Measurements from ENCODE around the gene ADARB2. TPM values are rescaled to one million over a fixed set of nuclear protein-coding genes. Genes with fewer than 3 reads are reported as not detected.

The ADARB2 gene
- total and polyA plus RNA-seq, 7 donors: 0.05 to 0.39 (median 0.15) TPM; not detected in 2

DNA sequence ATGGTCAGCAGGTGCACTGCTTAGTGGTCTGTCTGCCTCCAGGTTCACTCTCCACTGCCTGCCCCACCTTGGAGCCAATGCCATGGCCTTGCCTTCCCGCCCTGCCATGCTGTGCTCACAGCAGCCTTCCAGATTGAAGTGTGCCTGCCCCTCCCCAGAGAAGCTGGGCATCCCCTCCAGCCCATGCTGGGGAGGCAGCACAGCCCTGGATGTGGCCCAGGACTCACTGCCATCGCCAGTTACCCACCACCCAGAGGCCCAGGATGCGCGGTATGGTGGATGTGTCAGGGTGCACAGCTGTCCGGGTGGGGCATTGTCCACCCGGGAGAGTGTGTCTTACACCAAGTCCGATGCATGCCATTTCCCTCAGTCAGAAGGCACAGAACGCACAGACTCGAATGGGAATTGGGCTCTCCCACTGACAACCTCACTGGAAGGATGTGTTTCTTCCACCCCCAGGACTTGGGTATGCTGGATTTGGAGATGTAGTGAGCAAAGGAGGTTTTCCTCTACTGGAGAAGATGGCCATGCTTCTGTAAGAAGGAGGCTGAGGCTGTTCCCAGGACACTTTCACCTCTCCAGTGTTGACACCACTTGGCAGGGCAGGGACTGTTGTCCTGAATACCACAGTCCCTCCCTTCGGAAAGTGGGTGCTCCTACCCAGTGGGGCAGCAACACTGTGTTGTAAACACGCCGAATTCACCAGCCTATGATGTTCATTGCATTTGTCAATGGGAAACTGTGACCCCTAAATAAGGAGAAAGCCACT is 122.0 kb downstream of the ADARB2 start:
- 76 to 84% (median 80%) methylated on average over 12 of the region's 12 CpGs for WGBS, 3 donors
- no peak overlapping the region for H3K4me3 ChIP-seq
- peaks cover 0 to 21% (median 0%) of the 10 kb centered on the region in 3 donors for H3K27me3 ChIP-seq (ENCODE audit: insufficient read depth in 3 of 3, low read length in 2 of 3)
- TF ChIP-seq, protein P1, sequence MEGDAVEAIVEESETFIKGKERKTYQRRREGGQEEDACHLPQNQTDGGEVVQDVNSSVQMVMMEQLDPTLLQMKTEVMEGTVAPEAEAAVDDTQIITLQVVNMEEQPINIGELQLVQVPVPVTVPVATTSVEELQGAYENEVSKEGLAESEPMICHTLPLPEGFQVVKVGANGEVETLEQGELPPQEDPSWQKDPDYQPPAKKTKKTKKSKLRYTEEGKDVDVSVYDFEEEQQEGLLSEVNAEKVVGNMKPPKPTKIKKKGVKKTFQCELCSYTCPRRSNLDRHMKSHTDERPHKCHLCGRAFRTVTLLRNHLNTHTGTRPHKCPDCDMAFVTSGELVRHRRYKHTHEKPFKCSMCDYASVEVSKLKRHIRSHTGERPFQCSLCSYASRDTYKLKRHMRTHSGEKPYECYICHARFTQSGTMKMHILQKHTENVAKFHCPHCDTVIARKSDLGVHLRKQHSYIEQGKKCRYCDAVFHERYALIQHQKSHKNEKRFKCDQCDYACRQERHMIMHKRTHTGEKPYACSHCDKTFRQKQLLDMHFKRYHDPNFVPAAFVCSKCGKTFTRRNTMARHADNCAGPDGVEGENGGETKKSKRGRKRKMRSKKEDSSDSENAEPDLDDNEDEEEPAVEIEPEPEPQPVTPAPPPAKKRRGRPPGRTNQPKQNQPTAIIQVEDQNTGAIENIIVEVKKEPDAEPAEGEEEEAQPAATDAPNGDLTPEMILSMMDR (IDR thresholded peaks at IDR 0.05): no peak
- DNase-seq (no peak), ATAC-seq (no peak)
- intact Hi-C loops (cut with DNase I): no loop called here
- H3K27ac ChIP-seq: no peak overlapping the region
- no peaks in the 10 kb centered on the region for H3K4me1 ChIP-seq
- H3K36me3 ChIP-seq (ENCODE audit: insufficient read depth in 1 of 2, low read depth in 1 of 2): no peaks in the 10 kb centered on the region
- peaks cover 8% of the 10 kb centered on the region for H3K9me3 ChIP-seq

DNA sequence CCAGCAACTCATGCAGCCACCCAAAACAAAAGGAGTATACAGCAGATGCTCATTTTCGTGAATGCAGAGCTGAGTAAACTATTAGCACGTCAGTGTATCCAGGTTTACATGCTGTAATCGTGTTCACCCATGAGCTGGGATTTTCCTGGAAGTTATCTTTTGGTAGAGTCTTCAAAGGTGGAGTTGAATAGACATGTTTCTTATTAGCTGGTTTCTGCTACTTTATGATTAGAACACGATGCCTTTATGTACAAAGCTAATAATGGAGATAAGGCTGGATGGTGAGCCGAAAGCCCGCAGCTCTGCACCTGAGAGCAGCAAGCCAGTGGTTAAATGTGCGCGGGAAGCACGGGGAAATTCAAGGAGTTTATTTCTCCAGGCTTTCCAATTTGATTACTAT is 123.8 kb downstream of the ADARB2 start:
- intact Hi-C loops (cut with DNase I): no loop called here
- H3K27me3 ChIP-seq (ENCODE audit: insufficient read depth in 3 of 3, low read length in 2 of 3): peaks cover 0 to 37% (median 2%) of the 10 kb centered on the region in 3 donors

DNA sequence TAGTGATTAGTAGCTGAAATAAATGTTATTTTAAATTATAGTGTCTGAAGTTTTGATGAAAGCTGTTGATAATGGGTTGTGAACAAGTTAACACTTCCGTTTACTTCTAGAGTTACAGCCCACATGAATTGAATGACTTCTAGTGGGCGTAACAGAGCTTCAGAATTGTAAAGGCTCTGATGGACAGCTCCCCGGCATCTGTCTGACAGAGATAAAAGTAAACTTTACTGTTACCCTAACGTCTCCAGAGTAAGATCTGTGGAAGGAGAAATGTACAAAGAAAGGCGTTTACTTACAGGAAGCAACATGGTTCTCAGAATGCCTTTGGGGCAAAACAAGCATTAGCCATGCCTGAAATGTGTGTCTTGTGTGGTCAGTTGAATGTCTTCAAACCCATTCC is 124.4 kb downstream of the ADARB2 start:
- Histone ChIP-seq H3K4me3 (no peak overlapping the region), H3K27me3 (ENCODE audit: insufficient read depth in 3 of 3, low read length in 2 of 3) (peaks cover 0 to 43% (median 3%) of the 10 kb centered on the region in 3 donors), H3K27ac (no peak overlapping the region), H3K4me1 (no peaks in the 10 kb centered on the region), H3K9me3 (no peaks in the 10 kb centered on the region), H3K36me3 (ENCODE audit: insufficient read depth in 1 of 2, low read depth in 1 of 2) (no peaks in the 10 kb centered on the region)
- TF ChIP-seq, protein P1 (IDR thresholded peaks at IDR 0.05): no peak
- WGBS, 3 donors: 29 to 32% (median 30%) methylated on average over 5 of the region's 5 CpGs
- no peak for DNase-seq
- ATAC-seq: no peak
- intact Hi-C loops (cut with DNase I): no loop called here

More for the DNA sequence above, 123.8 kb downstream of the ADARB2 start:
- ATAC-seq (no peak), DNase-seq (no peak)
- WGBS, 3 donors: 76 to 81% (median 77%) methylated on average over 9 of the region's 9 CpGs
- no peak overlapping the region for H3K27ac ChIP-seq
- no peaks in the 10 kb centered on the region for H3K4me1 ChIP-seq
- no peak overlapping the region for H3K4me3 ChIP-seq
- no peaks in the 10 kb centered on the region for H3K36me3 ChIP-seq (ENCODE audit: insufficient read depth in 1 of 2, low read depth in 1 of 2)
- H3K9me3 ChIP-seq: no peaks in the 10 kb centered on the region
- TF ChIP-seq, protein P1 (IDR thresholded peaks at IDR 0.05): no peak

DNA sequence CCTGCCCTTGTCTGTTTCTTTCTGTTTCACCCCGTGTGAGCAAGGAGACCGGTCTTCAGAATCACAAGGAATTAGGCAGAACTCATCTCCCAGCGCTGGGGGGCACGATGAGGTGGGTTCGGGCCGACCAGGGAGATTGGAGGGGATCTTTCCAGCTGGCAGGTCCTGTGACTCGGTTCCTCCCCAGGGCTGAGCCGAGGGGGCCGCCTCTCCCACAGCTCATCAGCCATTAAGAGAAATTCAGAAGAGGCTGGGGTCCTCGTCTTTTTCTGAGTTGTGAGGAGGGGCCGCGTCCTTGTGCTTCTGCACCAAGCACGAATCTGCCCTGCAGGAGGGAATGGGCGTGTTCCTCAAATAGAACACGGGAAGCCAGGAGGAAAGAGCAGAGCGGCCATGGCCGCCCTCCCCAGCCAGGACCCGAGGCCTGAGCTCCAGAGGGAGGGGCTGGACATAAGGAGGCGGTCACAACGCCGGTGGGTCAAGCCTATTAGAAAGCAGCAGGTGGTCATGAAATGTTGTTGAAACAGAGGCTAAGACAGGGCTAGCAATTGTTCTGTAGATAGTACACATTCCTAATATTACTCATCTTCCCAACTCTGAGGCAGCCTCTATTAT is 125.3 kb downstream of the ADARB2 start:
- H3K9me3 ChIP-seq: no peaks in the 10 kb centered on the region
- TF ChIP-seq, protein P1 (IDR thresholded peaks at IDR 0.05): no peak
- 48 to 52% (median 52%) methylated on average over 21 of the region's 21 CpGs for WGBS, 3 donors
- no peak overlapping the region for H3K4me3 ChIP-seq
- no peak overlapping the region for H3K27ac ChIP-seq
- intact Hi-C loops (cut with DNase I): no loop called here
- no peaks in the 10 kb centered on the region for H3K36me3 ChIP-seq (ENCODE audit: insufficient read depth in 1 of 2, low read depth in 1 of 2)
- no peaks in the 10 kb centered on the region for H3K4me1 ChIP-seq
- peaks cover 0 to 52% (median 5%) of the 10 kb centered on the region in 3 donors for H3K27me3 ChIP-seq (ENCODE audit: insufficient read depth in 3 of 3, low read length in 2 of 3)
- DNase-seq: no peak
- ATAC-seq: no peak
